ENCODE measurements around the gene SURF4. TPM values are rescaled to one million over a fixed set of nuclear protein-coding genes. Genes with fewer than 3 reads are reported as not detected.

SURF4 gene
- total RNA-seq, 1 experiment from 2014 or later: 134 TPM

DNA sequence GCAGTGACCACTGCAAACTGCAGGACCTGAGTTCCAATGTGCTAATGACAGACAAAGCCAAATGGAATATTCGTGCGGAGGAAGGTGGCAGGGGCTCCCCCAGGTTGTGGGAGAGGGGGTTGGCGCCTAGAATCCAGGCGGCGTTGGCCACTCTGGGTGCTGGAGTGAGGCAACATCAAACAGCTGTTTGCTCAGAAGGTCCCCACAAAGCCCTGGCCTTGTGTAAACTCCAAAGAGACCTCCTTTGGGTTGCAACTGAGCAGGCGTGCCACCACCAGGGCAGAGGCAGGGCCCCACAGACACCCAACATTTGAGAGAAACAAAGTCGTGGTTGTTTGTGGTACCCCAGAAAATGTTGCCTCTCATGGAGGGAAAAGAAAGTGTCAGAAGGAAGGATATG, 14.9 kb upstream of the SURF4 start:
- Histone ChIP-seq H3K27ac (ENCODE audit: low read depth, low read length) (no peak overlapping the region), H3K79me2 (ENCODE audit: insufficient read depth, low read length) (no peaks in the 10 kb centered on the region), H3K9me2 (ENCODE audit: insufficient read depth) (no peaks in the 10 kb centered on the region), H3K27me3 (ENCODE audit: insufficient read depth, low read length) (0 out of 2 replicates have a peak, but pooled peaks cover 2% of the 10 kb centered on the region), H3K9ac (ENCODE audit: low read length) (no peak overlapping the region), H4K20me1 (ENCODE audit: insufficient read depth) (no peaks in the 10 kb centered on the region), H3K4me1 (ENCODE audit: control insufficient read depth in 1 of 2, insufficient read depth in 2 of 2, low read length in 2 of 2) (no peaks in the 10 kb centered on the region), H2AFZ (ENCODE audit: low read depth, low read length, poor library complexity, severe bottlenecking) (no peak overlapping the region), H3K9me3 (ENCODE audit: control insufficient read depth in 1 of 2, insufficient read depth in 1 of 2, low read depth in 1 of 2, low read length in 2 of 2) (no peaks in the 10 kb centered on the region), H3K4me3 (replicated peaks in 1 of 2; ENCODE audit: low read depth in 1 of 2, low read length in 2 of 2) (no peak overlapping the region), H3K4me2 (ENCODE audit: low read length) (no peak overlapping the region), H3K36me3 (ENCODE audit: control insufficient read depth in 1 of 2, insufficient read depth in 2 of 2, low read length in 2 of 2) (no peaks in the 10 kb centered on the region)
- BruUV-seq (replicated peaks): no TSS peak
- POLR2A ChIA-PET: no interaction called here
- DNase-seq (ENCODE audit: low read depth, low spot score) (no peak), ATAC-seq (no peak)
- intact Hi-C loops (cut with micrococcal nuclease): no loop called here
- TF ChIP-seq POLR2A (IDR thresholded peaks at IDR 0.05; ENCODE audit: borderline replicate concordance, extremely low read depth, insufficient read depth, insufficient read length): no peak
- TF ChIP-seq, protein P1, sequence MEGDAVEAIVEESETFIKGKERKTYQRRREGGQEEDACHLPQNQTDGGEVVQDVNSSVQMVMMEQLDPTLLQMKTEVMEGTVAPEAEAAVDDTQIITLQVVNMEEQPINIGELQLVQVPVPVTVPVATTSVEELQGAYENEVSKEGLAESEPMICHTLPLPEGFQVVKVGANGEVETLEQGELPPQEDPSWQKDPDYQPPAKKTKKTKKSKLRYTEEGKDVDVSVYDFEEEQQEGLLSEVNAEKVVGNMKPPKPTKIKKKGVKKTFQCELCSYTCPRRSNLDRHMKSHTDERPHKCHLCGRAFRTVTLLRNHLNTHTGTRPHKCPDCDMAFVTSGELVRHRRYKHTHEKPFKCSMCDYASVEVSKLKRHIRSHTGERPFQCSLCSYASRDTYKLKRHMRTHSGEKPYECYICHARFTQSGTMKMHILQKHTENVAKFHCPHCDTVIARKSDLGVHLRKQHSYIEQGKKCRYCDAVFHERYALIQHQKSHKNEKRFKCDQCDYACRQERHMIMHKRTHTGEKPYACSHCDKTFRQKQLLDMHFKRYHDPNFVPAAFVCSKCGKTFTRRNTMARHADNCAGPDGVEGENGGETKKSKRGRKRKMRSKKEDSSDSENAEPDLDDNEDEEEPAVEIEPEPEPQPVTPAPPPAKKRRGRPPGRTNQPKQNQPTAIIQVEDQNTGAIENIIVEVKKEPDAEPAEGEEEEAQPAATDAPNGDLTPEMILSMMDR (IDR thresholded peaks at IDR 0.05 in 2 of 3, conservative IDR thresholded peaks at IDR 0.05 in 1 of 3; ENCODE audit: borderline replicate concordance in 1 of 3, insufficient read depth in 1 of 3, low read depth in 2 of 3, low read length in 2 of 3): no peak
- CTCF ChIA-PET: no interaction called here
- RAD21 ChIA-PET (ENCODE audit: low non-redundant PET in 1 of 2, low total read pairs in 2 of 2, uncharacterized antibody in 2 of 2, unreplicated experiment in 2 of 2): no interaction called here

DNA sequence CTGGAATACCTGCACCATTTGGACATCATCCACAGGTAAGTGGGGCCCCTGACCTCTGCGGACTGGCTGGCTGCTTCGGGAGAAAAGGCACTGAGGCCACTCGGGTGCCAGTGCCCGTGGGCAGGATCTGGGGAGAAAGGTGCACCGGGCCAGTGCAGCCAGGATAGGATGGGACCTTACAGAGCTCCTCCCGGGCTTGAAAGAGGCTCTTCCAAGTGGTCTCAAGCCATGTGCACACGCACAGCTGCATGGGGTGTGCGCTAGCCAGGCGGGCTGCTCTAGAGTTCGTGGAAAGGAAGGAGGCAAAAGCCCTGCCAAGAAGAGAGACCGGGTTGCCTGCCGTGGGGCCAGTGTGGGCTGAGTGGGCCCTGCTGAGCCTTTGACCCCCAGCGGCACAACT, 13.7 kb upstream of the SURF4 start:
- POLR2A ChIA-PET: no interaction called here
- CTCF ChIA-PET: no interaction called here
- no peaks in the 10 kb centered on the region for H3K9me3 ChIP-seq (ENCODE audit: control insufficient read depth in 1 of 2, insufficient read depth in 1 of 2, low read depth in 1 of 2, low read length in 2 of 2)
- H3K4me1 ChIP-seq (ENCODE audit: control insufficient read depth in 1 of 2, insufficient read depth in 2 of 2, low read length in 2 of 2): no peaks in the 10 kb centered on the region
- no peak overlapping the region for H2AFZ ChIP-seq (ENCODE audit: low read depth, low read length, poor library complexity, severe bottlenecking)
- no peaks in the 10 kb centered on the region for H3K27me3 ChIP-seq (ENCODE audit: insufficient read depth, low read length)
- DNase-seq (ENCODE audit: low read depth, low spot score) (no peak), ATAC-seq (no peak)
- no peak overlapping the region for H3K9ac ChIP-seq (ENCODE audit: low read length)
- H3K79me2 ChIP-seq (ENCODE audit: insufficient read depth, low read length): no peaks in the 10 kb centered on the region
- H3K27ac ChIP-seq (ENCODE audit: low read depth, low read length): no peak overlapping the region
- no peaks in the 10 kb centered on the region for H3K36me3 ChIP-seq (ENCODE audit: control insufficient read depth in 1 of 2, insufficient read depth in 2 of 2, low read length in 2 of 2)
- RAD21 ChIA-PET (ENCODE audit: low non-redundant PET in 1 of 2, low total read pairs in 2 of 2, uncharacterized antibody in 2 of 2, unreplicated experiment in 2 of 2): interaction anchor here in 1 of 2 experiments (0.6 kb wide), 1 partner anchor 41 kb away, joined by 3 read pairs; no protein-coding TSS in a partner anchor
- H3K4me2 ChIP-seq (ENCODE audit: low read length): no peak overlapping the region
- intact Hi-C loops (cut with micrococcal nuclease): no loop called here
- no peaks in the 10 kb centered on the region for H3K9me2 ChIP-seq (ENCODE audit: insufficient read depth)
- H3K4me3 ChIP-seq (replicated peaks in 1 of 2; ENCODE audit: low read depth in 1 of 2, low read length in 2 of 2): no peak overlapping the region
- no peaks in the 10 kb centered on the region for H4K20me1 ChIP-seq (ENCODE audit: insufficient read depth)
- BruUV-seq (replicated peaks): no TSS peak
- no peak for TF ChIP-seq ZFX (IDR thresholded peaks at IDR 0.05)
- no peak for TF ChIP-seq ELF1 (IDR thresholded peaks at IDR 0.05; ENCODE audit: borderline replicate concordance, low read depth)
- TF ChIP-seq FOSL1 (IDR thresholded peaks at IDR 0.05; ENCODE audit: low read depth): no peak
- TF ChIP-seq, protein P1 (IDR thresholded peaks at IDR 0.05 in 2 of 3, conservative IDR thresholded peaks at IDR 0.05 in 1 of 3; ENCODE audit: borderline replicate concordance in 1 of 3, insufficient read depth in 1 of 3, low read depth in 2 of 3, low read length in 2 of 3): no peak
- no peak for TF ChIP-seq POLR2A (IDR thresholded peaks at IDR 0.05; ENCODE audit: borderline replicate concordance, extremely low read depth, insufficient read depth, insufficient read length)
- TF ChIP-seq YY1 (IDR thresholded peaks at IDR 0.05; ENCODE audit: extremely low read depth, insufficient replicate concordance, low read depth, low read length): no peak
- no peak for TF ChIP-seq JUND (IDR thresholded peaks at IDR 0.05)
- no peak for TF ChIP-seq SIN3A (IDR thresholded peaks at IDR 0.05; ENCODE audit: low read depth)
- no peak for TF ChIP-seq TCF7L2 (IDR thresholded peaks at IDR 0.05; ENCODE audit: borderline replicate concordance, extremely low read depth, insufficient read depth, insufficient read length)
- no peak for TF ChIP-seq SRF (IDR thresholded peaks at IDR 0.05; ENCODE audit: low read depth)
- TF ChIP-seq RAD21 (IDR thresholded peaks at IDR 0.05; ENCODE audit: low read depth): no peak
- no peak for TF ChIP-seq CEBPB (IDR thresholded peaks at IDR 0.05; ENCODE audit: low read depth)
- no peak for TF ChIP-seq SP1 (IDR thresholded peaks at IDR 0.05; ENCODE audit: low read depth)

Measured in HCT116 (cell line).